NCI-H2029 (cell line): ENCODE results near the gene MYH6.

Experiments used
- DNase-seq: peaks from one replicate; lab custom pipeline; 2025; lab: John Stamatoyannopoulos, UW

MYH6 gene

GRCh38 chr14:23376482-23377197 is 31.4 kb downstream of the MYH6 start, which contains the start of gene CMTM5:
TSS of gene CMTM5 (plus strand) at chr14:23377046. CDS start at chr14:23377252, 206 bp downstream.
- DNase-seq = no peak

GRCh38 chr14:23375527-23376251 is 32.4 kb downstream of the MYH6 start:
- DNase-seq = no peak

GRCh38 chr14:23373041-23373440 is 35.0 kb downstream of the MYH6 start:
- no peak for DNase-seq

- no peak for DNase-seq
These were observed 35.6 kb downstream of the MYH6 start, which contains the start of gene IL25 for GRCh38 chr14:23372509-23372908. TSS of gene IL25 (plus strand) at chr14:23372809.

GRCh38 chr14:23371865-23372264 is 36.2 kb downstream of the MYH6 start:
- no peak for DNase-seq

GRCh38 chr14:23370221-23370620 is 37.9 kb downstream of the MYH6 start:
- no peak for DNase-seq

GRCh38 chr14:23366426-23366921 is 41.6 kb downstream of the MYH6 start:
- no peak for DNase-seq

- no peak for DNase-seq
These were observed 42.2 kb downstream of the MYH6 start for GRCh38 chr14:23365732-23366425.

- DNase-seq = no peak
These were observed 42.9 kb downstream of the MYH6 start, which contains the start of gene EFS for GRCh38 chr14:23365036-23365731. TSS of gene EFS (minus strand) at chr14:23365172. CDS start at chr14:23365025, 147 bp downstream.

- no peak for DNase-seq
These were observed 43.7 kb downstream of the MYH6 start for GRCh38 chr14:23364164-23365035.

- DNase-seq = no peak
These were observed 45.9 kb downstream of the MYH6 start for GRCh38 chr14:23362200-23362599.

- DNase-seq = no peak
These were observed 46.3 kb downstream of the MYH6 start for GRCh38 chr14:23361763-23362162.

GRCh38 chr14:23361320-23361719 is 46.8 kb downstream of the MYH6 start:
- DNase-seq = peak; percentile 46

GRCh38 chr14:23360496-23360895 is 47.6 kb downstream of the MYH6 start:
- no peak for DNase-seq

GRCh38 chr14:23359722-23360447 is 48.2 kb downstream of the MYH6 start:
- DNase-seq = no peak

GRCh38 chr14:23359167-23359626 is 48.9 kb downstream of the MYH6 start:
- no peak for DNase-seq

- no peak for DNase-seq
These were observed 49.4 kb downstream of the MYH6 start for GRCh38 chr14:23358553-23359166.

GRCh38 chr14:23358042-23358441 is 50.0 kb downstream of the MYH6 start:
- no peak for DNase-seq

GRCh38 chr14:23357261-23357660 is 50.8 kb downstream of the MYH6 start:
- DNase-seq = no peak

GRCh38 chr14:23356662-23357061 is 51.4 kb downstream of the MYH6 start:
- DNase-seq = no peak
